IPS-18a (cell line): ENCODE data around the gene ALG9.

Experiments used
- H3K27ac ChIP-seq: one replicate; pipeline ENCODE4 v1.5.1; 2013; ENCODE audit warnings: low read length
- H3K27me3 ChIP-seq: one replicate; pipeline ENCODE4 v1.6.1; 2013; ENCODE audit warnings: mild to moderate bottlenecking, low read length; ENCODE audit not compliant: control insufficient read depth, insufficient read depth
- H3K36me3 ChIP-seq: one replicate; pipeline ENCODE4 v1.6.1; 2013; ENCODE audit warnings: low read depth, low read length; ENCODE audit not compliant: control insufficient read depth
- H3K4me1 ChIP-seq: one replicate; pipeline ENCODE4 v1.6.1; 2013; ENCODE audit warnings: low read depth, low read length; ENCODE audit not compliant: control insufficient read depth
- H3K4me3 ChIP-seq: one replicate; pipeline ENCODE4 v1.5.1; 2013; ENCODE audit warnings: low read length
- H3K9ac ChIP-seq: one replicate; pipeline ENCODE4 v1.6.1; 2013; ENCODE audit warnings: mild to moderate bottlenecking, low read length, moderate library complexity
- H3K9me3 ChIP-seq: one replicate; pipeline ENCODE4 v1.6.1; 2013; ENCODE audit warnings: low read depth, low read length; ENCODE audit not compliant: control insufficient read depth

Gene ALG9, protein sequence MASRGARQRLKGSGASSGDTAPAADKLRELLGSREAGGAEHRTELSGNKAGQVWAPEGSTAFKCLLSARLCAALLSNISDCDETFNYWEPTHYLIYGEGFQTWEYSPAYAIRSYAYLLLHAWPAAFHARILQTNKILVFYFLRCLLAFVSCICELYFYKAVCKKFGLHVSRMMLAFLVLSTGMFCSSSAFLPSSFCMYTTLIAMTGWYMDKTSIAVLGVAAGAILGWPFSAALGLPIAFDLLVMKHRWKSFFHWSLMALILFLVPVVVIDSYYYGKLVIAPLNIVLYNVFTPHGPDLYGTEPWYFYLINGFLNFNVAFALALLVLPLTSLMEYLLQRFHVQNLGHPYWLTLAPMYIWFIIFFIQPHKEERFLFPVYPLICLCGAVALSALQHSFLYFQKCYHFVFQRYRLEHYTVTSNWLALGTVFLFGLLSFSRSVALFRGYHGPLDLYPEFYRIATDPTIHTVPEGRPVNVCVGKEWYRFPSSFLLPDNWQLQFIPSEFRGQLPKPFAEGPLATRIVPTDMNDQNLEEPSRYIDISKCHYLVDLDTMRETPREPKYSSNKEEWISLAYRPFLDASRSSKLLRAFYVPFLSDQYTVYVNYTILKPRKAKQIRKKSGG

GRCh38 chr11:111870886-111871692, at the start of gene ALG9:
TSS of gene ALG9 (minus strand) at chr11:111871581. CDS start at chr11:111871482, 99 bp downstream.
- no peaks in the 10 kb centered on the region for H3K27me3 ChIP-seq

GRCh38 chr11:111920908-111921307, 49.5 kb upstream of the ALG9 start:
- Histone ChIP-seq H3K36me3 (no peaks in the 10 kb centered on the region), H3K9ac (no peak overlapping the region), H3K4me3 (no peak overlapping the region), H3K9me3 (no peaks in the 10 kb centered on the region), H3K4me1 (peaks cover 10% of the 10 kb centered on the region), H3K27ac (no peak overlapping the region), H3K27me3 (no peaks in the 10 kb centered on the region)

More at GRCh38 chr11:111870886-111871692, at the start of gene ALG9:
- H3K9ac ChIP-seq = peak within 1 kb of the TSS; percentile 51
- H3K4me1 ChIP-seq = peaks cover 6% of the 10 kb centered on the region
- peak within 1 kb of the TSS; percentile 94 for H3K4me3 ChIP-seq
- H3K9me3 ChIP-seq = no peaks in the 10 kb centered on the region
- peaks cover 6% of the 10 kb centered on the region for H3K36me3 ChIP-seq
- H3K27ac ChIP-seq = no peak within 1 kb of the TSS

GRCh38 chr11:111918390-111919256, 47.2 kb upstream of the ALG9 start, which contains the start of gene C11orf52:
TSS of gene C11orf52 (plus strand) at chr11:111918913. CDS start at chr11:111918973, 60 bp downstream.
- no peaks in the 10 kb centered on the region for H3K36me3 ChIP-seq
- no peak within 1 kb of the TSS for H3K9ac ChIP-seq
- no peaks in the 10 kb centered on the region for H3K27me3 ChIP-seq
- no peaks in the 10 kb centered on the region for H3K9me3 ChIP-seq
- no peak within 1 kb of the TSS for H3K27ac ChIP-seq
- H3K4me1 ChIP-seq = peaks cover 10% of the 10 kb centered on the region
- peak within 1 kb of the TSS; percentile 16 for H3K4me3 ChIP-seq

DNA sequence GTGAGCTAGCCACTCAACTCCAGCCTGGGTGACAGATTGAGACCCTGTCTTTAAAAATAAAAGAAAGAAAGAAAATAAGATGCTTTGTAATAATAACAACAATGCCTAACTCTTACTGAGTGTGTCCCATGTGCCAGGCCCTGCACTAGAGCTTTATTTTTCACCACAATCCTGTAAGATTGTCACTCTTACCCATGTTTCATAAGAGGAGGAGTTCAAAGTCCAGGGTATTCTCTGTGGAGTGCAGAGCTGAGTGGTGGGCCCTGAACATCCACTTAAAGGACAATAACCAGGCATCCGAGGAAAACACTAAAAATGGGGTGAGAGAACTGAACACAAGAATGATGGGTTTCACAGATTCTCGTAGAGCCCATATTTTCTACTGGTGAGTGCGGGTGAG, 46.4 kb upstream of the ALG9 start:
- Histone ChIP-seq H3K9ac (no peak overlapping the region), H3K27me3 (no peaks in the 10 kb centered on the region)

DNA sequence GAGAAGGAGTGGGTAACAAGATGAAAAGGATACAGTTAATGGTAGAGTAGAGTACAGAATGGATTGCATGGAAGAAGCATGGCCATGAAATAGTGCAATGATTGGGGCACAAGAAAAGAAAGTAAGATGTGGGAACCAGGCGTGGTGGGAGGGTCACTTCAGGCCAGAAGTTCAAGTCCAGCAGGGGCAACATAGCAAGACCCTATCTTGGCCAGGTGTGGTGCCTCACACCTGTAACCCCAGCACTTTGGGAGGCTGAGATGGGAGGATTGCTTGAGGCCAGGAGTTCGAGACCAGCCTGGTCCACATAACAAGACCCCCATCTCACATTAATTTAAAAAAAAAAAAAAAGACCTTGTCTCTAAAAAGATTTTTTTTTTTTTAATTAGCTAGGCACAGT, 45.9 kb upstream of the ALG9 start:
- no peaks in the 10 kb centered on the region for H3K36me3 ChIP-seq
- H3K9me3 ChIP-seq = no peaks in the 10 kb centered on the region
- H3K9ac ChIP-seq = no peak overlapping the region
- peaks cover 11% of the 10 kb centered on the region for H3K4me1 ChIP-seq
- H3K4me3 ChIP-seq = no peak overlapping the region
- H3K27me3 ChIP-seq = no peaks in the 10 kb centered on the region
- H3K27ac ChIP-seq = no peak overlapping the region

More for the DNA sequence above, 46.4 kb upstream of the ALG9 start:
- no peaks in the 10 kb centered on the region for H3K36me3 ChIP-seq
- no peaks in the 10 kb centered on the region for H3K9me3 ChIP-seq
- no peak overlapping the region for H3K27ac ChIP-seq
- no peak overlapping the region for H3K4me3 ChIP-seq
- H3K4me1 ChIP-seq = peaks cover 10% of the 10 kb centered on the region

DNA sequence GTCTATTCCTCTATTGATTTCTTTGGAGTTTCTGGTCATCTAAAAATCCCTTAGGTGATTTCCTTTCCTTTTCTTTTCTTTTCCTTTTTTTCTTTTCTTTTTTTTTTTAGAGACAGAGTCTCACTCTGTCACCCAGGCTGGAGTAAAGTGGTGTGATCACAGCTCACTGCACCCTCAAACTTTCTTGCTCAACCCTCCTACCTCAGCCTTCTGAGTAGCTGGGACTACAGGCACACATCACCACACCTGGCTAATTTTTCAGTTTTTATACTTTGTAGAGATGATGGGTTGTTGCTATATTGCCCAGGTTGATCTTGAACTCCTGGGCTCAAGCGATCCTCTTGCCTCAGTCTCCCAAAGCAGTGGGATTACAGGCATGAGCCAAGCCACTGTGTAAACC, 45.4 kb upstream of the ALG9 start:
- Histone ChIP-seq H3K27ac (no peak overlapping the region), H3K27me3 (no peaks in the 10 kb centered on the region), H3K4me1 (peaks cover 17% of the 10 kb centered on the region), H3K9ac (no peak overlapping the region), H3K9me3 (no peaks in the 10 kb centered on the region), H3K4me3 (no peak overlapping the region), H3K36me3 (no peaks in the 10 kb centered on the region)

DNA sequence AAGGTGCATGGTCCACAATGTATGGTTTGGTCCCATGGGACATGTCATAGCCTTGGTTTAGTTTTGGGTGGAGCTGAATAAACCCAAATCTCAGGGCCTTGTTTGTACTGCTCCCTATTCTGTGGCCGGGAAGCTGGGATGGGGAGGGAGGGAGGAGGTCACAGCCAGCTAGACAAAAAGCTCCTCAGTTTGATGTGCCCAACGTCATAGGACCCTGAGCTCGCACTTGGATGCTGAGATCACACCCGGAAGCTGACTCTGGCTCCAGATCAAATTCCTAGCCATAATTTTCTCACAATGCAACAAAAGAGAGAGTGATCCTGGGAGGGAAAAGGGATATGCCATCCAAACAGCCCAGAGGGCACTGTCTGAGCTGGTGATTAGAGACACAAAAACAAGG, 42.6 kb upstream of the ALG9 start:
- H3K27me3 ChIP-seq = no peaks in the 10 kb centered on the region
- H3K36me3 ChIP-seq = no peaks in the 10 kb centered on the region
- no peak overlapping the region for H3K4me3 ChIP-seq
- H3K9ac ChIP-seq = no peak overlapping the region
- no peaks in the 10 kb centered on the region for H3K9me3 ChIP-seq
- H3K4me1 ChIP-seq = peaks cover 21% of the 10 kb centered on the region
- H3K27ac ChIP-seq = no peak overlapping the region

- no peaks in the 10 kb centered on the region for H3K27me3 ChIP-seq
- no peak overlapping the region for H3K9ac ChIP-seq
- H3K4me3 ChIP-seq = no peak overlapping the region
- peaks cover 15% of the 10 kb centered on the region for H3K4me1 ChIP-seq
- H3K9me3 ChIP-seq = no peaks in the 10 kb centered on the region
- no peaks in the 10 kb centered on the region for H3K36me3 ChIP-seq
- H3K27ac ChIP-seq = no peak overlapping the region
These were observed 41.9 kb upstream of the ALG9 start for GRCh38 chr11:111913031-111913861.

- H3K9ac ChIP-seq = no peak within 1 kb of the TSS
- no peak within 1 kb of the TSS for H3K27ac ChIP-seq
- H3K9me3 ChIP-seq = no peaks in the 10 kb centered on the region
- H3K4me1 ChIP-seq = peaks cover 11% of the 10 kb centered on the region
- H3K27me3 ChIP-seq = no peaks in the 10 kb centered on the region
- H3K36me3 ChIP-seq = no peaks in the 10 kb centered on the region
- H3K4me3 ChIP-seq = no peak within 1 kb of the TSS
These were observed 41.2 kb upstream of the ALG9 start, which contains the start of gene HSPB2 for GRCh38 chr11:111912535-111912934. TSS of gene HSPB2 (plus strand) at chr11:111912734. CDS start at chr11:111912830, 96 bp downstream.
